Fibroblast of skin of abdomen (primary cell): Measurements from ENCODE around the gene CFAP97D1.

Source experiments
- DNase-seq: peaks from one replicate; pipeline ENCODE4 v3.0.0-alpha.2; 2013

The CFAP97D1 gene

GRCh38 chr17:43799047-43799446 lies 18.8 kb downstream of the CFAP97D1 start:
- no peak for DNase-seq

- DNase-seq = no peak
Observed at GRCh38 chr17:43800736-43801135, 20.5 kb downstream of the CFAP97D1 start.

GRCh38 chr17:43801844-43802243 lies 21.6 kb downstream of the CFAP97D1 start:
- DNase-seq = no peak

- no peak for DNase-seq
Observed at GRCh38 chr17:43803758-43804157, 23.5 kb downstream of the CFAP97D1 start.

- no peak for DNase-seq
Observed at GRCh38 chr17:43805117-43805516, 24.9 kb downstream of the CFAP97D1 start.

GRCh38 chr17:43808076-43808475 lies 27.8 kb downstream of the CFAP97D1 start:
- DNase-seq = no peak

GRCh38 chr17:43809121-43809520 lies 28.9 kb downstream of the CFAP97D1 start:
- no peak for DNase-seq

- DNase-seq = no peak
Observed at GRCh38 chr17:43810226-43810715, 30.0 kb downstream of the CFAP97D1 start.

- DNase-seq = no peak
Observed at GRCh38 chr17:43810823-43811222, 30.6 kb downstream of the CFAP97D1 start.

- DNase-seq = no peak
Observed at GRCh38 chr17:43812396-43813265, 32.4 kb downstream of the CFAP97D1 start.

- DNase-seq = no peak
Observed at GRCh38 chr17:43813386-43813785, 33.2 kb downstream of the CFAP97D1 start.

GRCh38 chr17:43814026-43814425 lies 33.8 kb downstream of the CFAP97D1 start:
- no peak for DNase-seq

- peak; percentile 64 for DNase-seq
Observed at GRCh38 chr17:43814714-43815113, 34.5 kb downstream of the CFAP97D1 start.

GRCh38 chr17:43816336-43817320 lies 36.4 kb downstream of the CFAP97D1 start:
- no peak for DNase-seq

GRCh38 chr17:43817826-43818225 lies 37.6 kb downstream of the CFAP97D1 start:
- no peak for DNase-seq

- DNase-seq = no peak
Observed at GRCh38 chr17:43818966-43819365, 38.7 kb downstream of the CFAP97D1 start.

- DNase-seq = no peak
Observed at GRCh38 chr17:43820759-43821158, 40.5 kb downstream of the CFAP97D1 start.

- DNase-seq = no peak
Observed at GRCh38 chr17:43822570-43823190, 42.4 kb downstream of the CFAP97D1 start.

GRCh38 chr17:43823350-43824084 lies 43.3 kb downstream of the CFAP97D1 start:
- no peak for DNase-seq

- DNase-seq = no peak
Observed at GRCh38 chr17:43825567-43825966, 45.3 kb downstream of the CFAP97D1 start.

- DNase-seq = no peak
Observed at GRCh38 chr17:43826206-43826605, 46.0 kb downstream of the CFAP97D1 start.

GRCh38 chr17:43827596-43827995 lies 47.4 kb downstream of the CFAP97D1 start:
- DNase-seq = no peak
